Measurements from ENCODE around the gene PRUNE2. TPM values are rescaled to one million over a fixed set of nuclear protein-coding genes. Genes with fewer than 3 reads are reported as not detected.

PRUNE2 gene
- total and polyA plus RNA-seq, 9 donors = 2.5 to 45.8 (median 13.7) TPM

- Histone ChIP-seq H3K27me3 (no peaks in the 10 kb centered on the region), H3K27ac (no peak overlapping the region), H3K4me1 (ENCODE audit: insufficient read depth) (no peaks in the 10 kb centered on the region), H3K36me3 (no peaks in the 10 kb centered on the region), H3K4me3 (no peak overlapping the region), H3K9me3 (no peaks in the 10 kb centered on the region)
- TF ChIP-seq EP300 (IDR thresholded peaks at IDR 0.05) (no peak), POLR2A (IDR thresholded peaks at IDR 0.05) (no peak)
- TF ChIP-seq, protein P1, sequence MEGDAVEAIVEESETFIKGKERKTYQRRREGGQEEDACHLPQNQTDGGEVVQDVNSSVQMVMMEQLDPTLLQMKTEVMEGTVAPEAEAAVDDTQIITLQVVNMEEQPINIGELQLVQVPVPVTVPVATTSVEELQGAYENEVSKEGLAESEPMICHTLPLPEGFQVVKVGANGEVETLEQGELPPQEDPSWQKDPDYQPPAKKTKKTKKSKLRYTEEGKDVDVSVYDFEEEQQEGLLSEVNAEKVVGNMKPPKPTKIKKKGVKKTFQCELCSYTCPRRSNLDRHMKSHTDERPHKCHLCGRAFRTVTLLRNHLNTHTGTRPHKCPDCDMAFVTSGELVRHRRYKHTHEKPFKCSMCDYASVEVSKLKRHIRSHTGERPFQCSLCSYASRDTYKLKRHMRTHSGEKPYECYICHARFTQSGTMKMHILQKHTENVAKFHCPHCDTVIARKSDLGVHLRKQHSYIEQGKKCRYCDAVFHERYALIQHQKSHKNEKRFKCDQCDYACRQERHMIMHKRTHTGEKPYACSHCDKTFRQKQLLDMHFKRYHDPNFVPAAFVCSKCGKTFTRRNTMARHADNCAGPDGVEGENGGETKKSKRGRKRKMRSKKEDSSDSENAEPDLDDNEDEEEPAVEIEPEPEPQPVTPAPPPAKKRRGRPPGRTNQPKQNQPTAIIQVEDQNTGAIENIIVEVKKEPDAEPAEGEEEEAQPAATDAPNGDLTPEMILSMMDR (IDR thresholded peaks at IDR 0.05) = no peak
- DNase-seq = no peak
- 59 to 66% (median 64%) methylated on average over 9 of the region's 9 CpGs for WGBS, 3 donors
- intact Hi-C loops (cut with DNase I) = no loop called here
Observed at GRCh38 chr9:76692458-76693129, 213.3 kb downstream of the PRUNE2 start.

DNA sequence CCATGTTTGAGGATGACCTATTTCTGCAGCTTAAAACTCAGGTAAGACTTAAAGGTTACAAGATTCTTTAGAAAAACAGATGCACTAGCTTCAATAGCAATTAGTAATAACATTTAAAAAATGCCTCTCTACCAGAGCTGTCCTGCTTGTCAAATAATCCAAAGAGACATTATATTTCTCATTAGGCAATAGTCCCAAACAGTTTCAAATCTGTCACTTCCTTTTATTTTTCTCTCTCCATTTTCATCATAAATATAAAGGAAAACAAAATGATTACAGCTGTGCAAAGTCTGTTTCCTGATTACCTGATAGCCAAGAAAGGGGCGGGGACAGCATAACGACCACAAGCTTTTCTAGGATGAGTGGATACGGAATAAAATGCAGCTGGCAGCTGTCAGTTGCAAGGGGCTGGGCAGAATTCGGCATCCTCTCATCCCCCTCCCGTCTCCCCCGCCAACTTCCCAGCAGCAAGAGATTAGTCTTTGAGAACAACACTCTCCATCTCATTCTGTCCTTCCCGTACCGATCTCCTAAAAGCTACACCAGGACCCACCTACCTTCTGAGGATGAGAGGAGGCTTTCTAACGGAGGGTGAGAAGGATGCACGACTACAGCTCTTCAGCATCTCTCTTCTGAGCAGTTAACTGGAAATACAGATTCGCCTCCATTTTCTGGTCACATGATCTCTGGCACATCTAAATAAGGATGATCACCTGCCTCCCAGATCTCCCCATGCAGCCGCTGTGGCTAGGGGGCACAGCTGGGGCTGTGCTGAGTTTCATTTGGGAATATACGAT, 214.2 kb downstream of the PRUNE2 start:
- H3K4me1 ChIP-seq (ENCODE audit: insufficient read depth) = no peaks in the 10 kb centered on the region

DNA sequence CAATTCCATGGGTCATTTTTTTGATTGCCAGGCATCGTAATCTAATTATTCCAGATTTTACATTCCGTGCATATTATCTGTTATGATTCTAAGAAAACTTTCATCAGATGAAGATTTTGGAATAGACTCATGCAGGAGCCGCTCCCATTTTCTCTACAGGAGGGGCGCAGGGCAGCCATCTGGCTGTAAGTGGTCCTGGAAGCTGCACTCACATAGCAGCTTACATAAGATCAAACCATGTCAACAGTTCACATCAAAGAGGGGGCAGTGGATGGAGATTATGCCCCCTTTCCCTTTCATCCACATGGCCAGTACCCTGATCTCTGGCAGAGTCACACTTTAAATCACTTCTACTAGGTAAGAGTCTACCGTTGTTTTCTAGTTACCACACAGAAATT, 214.9 kb downstream of the PRUNE2 start:
- Histone ChIP-seq H3K9me3 (no peaks in the 10 kb centered on the region), H3K4me3 (no peak overlapping the region), H3K27me3 (no peaks in the 10 kb centered on the region), H3K4me1 (ENCODE audit: insufficient read depth) (no peaks in the 10 kb centered on the region), H3K27ac (no peak overlapping the region), H3K36me3 (no peaks in the 10 kb centered on the region)
- DNase-seq = no peak
- intact Hi-C loops (cut with DNase I) = no loop called here
- 63 to 82% (median 77%) methylated on average over 5 of the region's 5 CpGs for WGBS, 3 donors
- TF ChIP-seq POLR2A (IDR thresholded peaks at IDR 0.05) = no peak
- TF ChIP-seq, protein P1 (IDR thresholded peaks at IDR 0.05) = no peak
- no peak for TF ChIP-seq EP300 (IDR thresholded peaks at IDR 0.05)

More for the DNA sequence above, 214.2 kb downstream of the PRUNE2 start:
- TF ChIP-seq POLR2A (IDR thresholded peaks at IDR 0.05) (no peak), EP300 (IDR thresholded peaks at IDR 0.05) (no peak)
- TF ChIP-seq, protein P1 (IDR thresholded peaks at IDR 0.05) = no peak
- 3 to 8% (median 7%) methylated on average over 13 of the region's 13 CpGs for WGBS, 3 donors
- Histone ChIP-seq H3K27ac (no peak overlapping the region), H3K36me3 (no peaks in the 10 kb centered on the region), H3K9me3 (no peaks in the 10 kb centered on the region), H3K4me3 (no peak overlapping the region), H3K27me3 (no peaks in the 10 kb centered on the region)
- intact Hi-C loops (cut with DNase I) = no loop called here
- DNase-seq = no peak

- no peaks in the 10 kb centered on the region for H3K27me3 ChIP-seq
- intact Hi-C loops (cut with DNase I) = no loop called here
- no peak overlapping the region for H3K4me3 ChIP-seq
- no peak overlapping the region for H3K27ac ChIP-seq
- no peaks in the 10 kb centered on the region for H3K4me1 ChIP-seq (ENCODE audit: insufficient read depth)
- no peak for DNase-seq
- TF ChIP-seq, protein P1 (IDR thresholded peaks at IDR 0.05) = no peak
- no peak for TF ChIP-seq EP300 (IDR thresholded peaks at IDR 0.05)
- TF ChIP-seq POLR2A (IDR thresholded peaks at IDR 0.05) = no peak
- H3K36me3 ChIP-seq = no peaks in the 10 kb centered on the region
- 53 to 76% (median 74%) methylated on average over 1 of the region's 1 CpG for WGBS, 3 donors
- no peaks in the 10 kb centered on the region for H3K9me3 ChIP-seq
Observed at GRCh38 chr9:76690246-76690972, 215.5 kb downstream of the PRUNE2 start.
